Tibial nerve (tissue), 4 donors: Measurements from ENCODE around the gene DENND1A.

Experiments
- EP300 ChIP-seq, 2 donors: sonication (generic); formaldehyde crosslinking; IDR thresholded peaks; one replicate each; pipeline ENCODE4 v1.6.1; 2017; ENCODE audit warnings: antibody characterized with exemption in 2 of 2, mild to moderate bottlenecking in 1 of 2
- POLR2A ChIP-seq, 2 donors: fragments of 450-650 bp; IDR thresholded peaks; one replicate each; pipeline ENCODE4 v1.6.1; 2017; ENCODE audit warnings: antibody characterized with exemption in 2 of 2, mild to moderate bottlenecking in 2 of 2, moderate library complexity in 2 of 2
- TF ChIP-seq, protein P1 (sequence below), 5 experiments: fragments of 200-600 bp in 3 of 5; fragments of 450-650 bp in 2 of 5; sonication (generic) in 3 of 5; IDR thresholded peaks; one replicate each; pipeline ENCODE4 v1.5.1; 2016 to 2019; ENCODE audit warnings: antibody characterized with exemption in 5 of 5, mild to moderate bottlenecking in 3 of 5, moderate library complexity in 2 of 5

- TF ChIP-seq POLR2A (IDR thresholded peaks at IDR 0.05): no peak
- TF ChIP-seq, protein P1, sequence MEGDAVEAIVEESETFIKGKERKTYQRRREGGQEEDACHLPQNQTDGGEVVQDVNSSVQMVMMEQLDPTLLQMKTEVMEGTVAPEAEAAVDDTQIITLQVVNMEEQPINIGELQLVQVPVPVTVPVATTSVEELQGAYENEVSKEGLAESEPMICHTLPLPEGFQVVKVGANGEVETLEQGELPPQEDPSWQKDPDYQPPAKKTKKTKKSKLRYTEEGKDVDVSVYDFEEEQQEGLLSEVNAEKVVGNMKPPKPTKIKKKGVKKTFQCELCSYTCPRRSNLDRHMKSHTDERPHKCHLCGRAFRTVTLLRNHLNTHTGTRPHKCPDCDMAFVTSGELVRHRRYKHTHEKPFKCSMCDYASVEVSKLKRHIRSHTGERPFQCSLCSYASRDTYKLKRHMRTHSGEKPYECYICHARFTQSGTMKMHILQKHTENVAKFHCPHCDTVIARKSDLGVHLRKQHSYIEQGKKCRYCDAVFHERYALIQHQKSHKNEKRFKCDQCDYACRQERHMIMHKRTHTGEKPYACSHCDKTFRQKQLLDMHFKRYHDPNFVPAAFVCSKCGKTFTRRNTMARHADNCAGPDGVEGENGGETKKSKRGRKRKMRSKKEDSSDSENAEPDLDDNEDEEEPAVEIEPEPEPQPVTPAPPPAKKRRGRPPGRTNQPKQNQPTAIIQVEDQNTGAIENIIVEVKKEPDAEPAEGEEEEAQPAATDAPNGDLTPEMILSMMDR (IDR thresholded peaks at IDR 0.05): no peak
- no peak for TF ChIP-seq EP300 (IDR thresholded peaks at IDR 0.05)
Observed at GRCh38 chr9:123607479-123607878, 322.4 kb downstream of the DENND1A start.
